Measurements from ENCODE around the gene SLC26A8.

- TF ChIP-seq, protein P1, sequence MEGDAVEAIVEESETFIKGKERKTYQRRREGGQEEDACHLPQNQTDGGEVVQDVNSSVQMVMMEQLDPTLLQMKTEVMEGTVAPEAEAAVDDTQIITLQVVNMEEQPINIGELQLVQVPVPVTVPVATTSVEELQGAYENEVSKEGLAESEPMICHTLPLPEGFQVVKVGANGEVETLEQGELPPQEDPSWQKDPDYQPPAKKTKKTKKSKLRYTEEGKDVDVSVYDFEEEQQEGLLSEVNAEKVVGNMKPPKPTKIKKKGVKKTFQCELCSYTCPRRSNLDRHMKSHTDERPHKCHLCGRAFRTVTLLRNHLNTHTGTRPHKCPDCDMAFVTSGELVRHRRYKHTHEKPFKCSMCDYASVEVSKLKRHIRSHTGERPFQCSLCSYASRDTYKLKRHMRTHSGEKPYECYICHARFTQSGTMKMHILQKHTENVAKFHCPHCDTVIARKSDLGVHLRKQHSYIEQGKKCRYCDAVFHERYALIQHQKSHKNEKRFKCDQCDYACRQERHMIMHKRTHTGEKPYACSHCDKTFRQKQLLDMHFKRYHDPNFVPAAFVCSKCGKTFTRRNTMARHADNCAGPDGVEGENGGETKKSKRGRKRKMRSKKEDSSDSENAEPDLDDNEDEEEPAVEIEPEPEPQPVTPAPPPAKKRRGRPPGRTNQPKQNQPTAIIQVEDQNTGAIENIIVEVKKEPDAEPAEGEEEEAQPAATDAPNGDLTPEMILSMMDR (IDR thresholded peaks at IDR 0.05), result no peak
- no peak for TF ChIP-seq POLR2AphosphoS5 (IDR thresholded peaks at IDR 0.05)
Observed at GRCh38 chr6:35895560-35895959, 128.9 kb downstream of the SLC26A8 start.

All from prostate gland (tissue), 2 donors.